Erythroblast (primary cell): ENCODE results near the gene PCDH9.

Experiments used
- DNase-seq, 2 experiments: peaks; one replicate each; lab custom pipeline; 2025; lab: John Stamatoyannopoulos, UW
- GATA1 ChIP-seq: IDR thresholded peaks from 2 replicates; pipeline ENCODE4 v1.6.1; 2011; ENCODE audit warnings: low read depth, mild to moderate bottlenecking, control low read depth, low read length, moderate library complexity
- POLR2A ChIP-seq: IDR thresholded peaks from 2 replicates; pipeline ENCODE4 v1.6.1; 2011; ENCODE audit warnings: mild to moderate bottlenecking, low read length

Gene PCDH9

GRCh38 chr13:66565279-66565678, 664.9 kb downstream of the PCDH9 start:
- TF ChIP-seq GATA1 = no peak
- TF ChIP-seq POLR2A = no peak
- DNase-seq = no peak

GRCh38 chr13:66563076-66563475, 667.1 kb downstream of the PCDH9 start:
- no peak for DNase-seq
- TF ChIP-seq POLR2A (no peak), GATA1 (no peak)

- no peak for DNase-seq
- TF ChIP-seq POLR2A = no peak
- TF ChIP-seq GATA1 = no peak
These were observed 668.1 kb downstream of the PCDH9 start for GRCh38 chr13:66562054-66562453.

GRCh38 chr13:66560991-66561390, 669.1 kb downstream of the PCDH9 start:
- no peak for DNase-seq
- TF ChIP-seq GATA1 = no peak
- no peak for TF ChIP-seq POLR2A

GRCh38 chr13:66560189-66560588, 669.9 kb downstream of the PCDH9 start:
- no peak for DNase-seq
- no peak for TF ChIP-seq POLR2A
- no peak for TF ChIP-seq GATA1

- TF ChIP-seq GATA1 (no peak), POLR2A (no peak)
- no peak for DNase-seq
These were observed 671.0 kb downstream of the PCDH9 start for GRCh38 chr13:66559093-66559492.

- no peak for TF ChIP-seq GATA1
- no peak for TF ChIP-seq POLR2A
- DNase-seq = no peak
These were observed 671.6 kb downstream of the PCDH9 start for GRCh38 chr13:66558506-66558905.

- TF ChIP-seq GATA1 = no peak
- TF ChIP-seq POLR2A = no peak
- no peak for DNase-seq
These were observed 672.8 kb downstream of the PCDH9 start for GRCh38 chr13:66557357-66557756.

- DNase-seq = no peak
- TF ChIP-seq GATA1 (no peak), POLR2A (no peak)
These were observed 673.8 kb downstream of the PCDH9 start for GRCh38 chr13:66556306-66556705.

- no peak for DNase-seq
- no peak for TF ChIP-seq GATA1
- no peak for TF ChIP-seq POLR2A
These were observed 676.7 kb downstream of the PCDH9 start for GRCh38 chr13:66553391-66553790.

- DNase-seq = no peak
These were observed 679.0 kb downstream of the PCDH9 start for GRCh38 chr13:66551128-66551527.

GRCh38 chr13:66547685-66548084, 682.5 kb downstream of the PCDH9 start:
- no peak for DNase-seq
- TF ChIP-seq POLR2A = no peak

More at GRCh38 chr13:66551128-66551527, 679.0 kb downstream of the PCDH9 start:
- TF ChIP-seq GATA1 (no peak), POLR2A (no peak)

- DNase-seq = no peak
- TF ChIP-seq POLR2A = no peak
- no peak for TF ChIP-seq GATA1
These were observed 683.4 kb downstream of the PCDH9 start for GRCh38 chr13:66546534-66547379.

- DNase-seq = no peak
- no peak for TF ChIP-seq GATA1
- TF ChIP-seq POLR2A = no peak
These were observed 686.4 kb downstream of the PCDH9 start for GRCh38 chr13:66543780-66544179.

GRCh38 chr13:66537417-66537816, 692.7 kb downstream of the PCDH9 start:
- TF ChIP-seq GATA1 (no peak), POLR2A (no peak)

More at GRCh38 chr13:66537417-66537816, 692.7 kb downstream of the PCDH9 start:
- DNase-seq = no peak
